BE2C (cell line): Measurements from ENCODE around the gene A3GALT2.

Source experiments
- DNase-seq: peaks from one replicate; pipeline ENCODE4 v3.0.0-alpha.2; 2020
- H3K27me3 ChIP-seq: fragments of 250-450 bp; sonication (Bioruptor Pico); 2 replicates; pipeline ENCODE4 v1.5.1; 2020; ENCODE audit warnings: mild to moderate bottlenecking
- H3K36me3 ChIP-seq: fragments of 250-450 bp; sonication (Bioruptor Pico); 2 replicates; pipeline ENCODE4 v1.5.1; 2020; ENCODE audit warnings: mild to moderate bottlenecking
- H3K4me1 ChIP-seq: fragments of 250-450 bp; sonication (Bioruptor Pico); 2 replicates; pipeline ENCODE4 v1.5.1; 2020
- H3K4me3 ChIP-seq: 2 replicates; pipeline ENCODE4 v1.5.1; 2011; ENCODE audit warnings: low read depth, low read length
- H3K9me3 ChIP-seq: fragments of 250-450 bp; sonication (Bioruptor Pico); 2 replicates; pipeline ENCODE4 v1.5.1; 2020
- CTCF ChIP-seq: IDR thresholded peaks from 2 replicates; pipeline ENCODE4 v1.5.1; 2012; ENCODE audit warnings: mild to moderate bottlenecking, low read depth, low read length

A3GALT2 gene

GRCh38 chr1:33305816-33306652 is 14.9 kb downstream of the A3GALT2 start:
- H3K36me3 ChIP-seq, result no peaks in the 10 kb centered on the region
- DNase-seq, result no peak
- no peak overlapping the region for H3K4me3 ChIP-seq
- no peak for TF ChIP-seq CTCF
- H3K9me3 ChIP-seq, result no peaks in the 10 kb centered on the region
- no peaks in the 10 kb centered on the region for H3K4me1 ChIP-seq
- H3K27me3 ChIP-seq, result no peaks in the 10 kb centered on the region

- no peaks in the 10 kb centered on the region for H3K9me3 ChIP-seq
- no peak for DNase-seq
- H3K4me1 ChIP-seq, result no peaks in the 10 kb centered on the region
- no peaks in the 10 kb centered on the region for H3K36me3 ChIP-seq
- TF ChIP-seq CTCF, result no peak
- no peak overlapping the region for H3K4me3 ChIP-seq
- H3K27me3 ChIP-seq, result no peaks in the 10 kb centered on the region
Measured at GRCh38 chr1:33305016-33305415, 15.9 kb downstream of the A3GALT2 start.

- DNase-seq, result no peak
- Histone ChIP-seq H3K4me3 (no peak overlapping the region), H3K27me3 (no peaks in the 10 kb centered on the region), H3K4me1 (no peaks in the 10 kb centered on the region), H3K9me3 (no peaks in the 10 kb centered on the region), H3K36me3 (no peaks in the 10 kb centered on the region)
- TF ChIP-seq CTCF, result no peak
Measured at GRCh38 chr1:33302325-33302724, 18.6 kb downstream of the A3GALT2 start.

- Histone ChIP-seq H3K4me3 (no peak overlapping the region), H3K4me1 (no peaks in the 10 kb centered on the region), H3K9me3 (no peaks in the 10 kb centered on the region), H3K27me3 (no peaks in the 10 kb centered on the region), H3K36me3 (no peaks in the 10 kb centered on the region)
- TF ChIP-seq CTCF, result no peak
- DNase-seq, result no peak
Measured at GRCh38 chr1:33301273-33301984, 19.5 kb downstream of the A3GALT2 start.

- TF ChIP-seq CTCF, result no peak
- Histone ChIP-seq H3K4me1 (no peaks in the 10 kb centered on the region), H3K27me3 (no peaks in the 10 kb centered on the region), H3K9me3 (no peaks in the 10 kb centered on the region), H3K4me3 (no peak overlapping the region), H3K36me3 (no peaks in the 10 kb centered on the region)
- no peak for DNase-seq
Measured at GRCh38 chr1:33300673-33301072, 20.2 kb downstream of the A3GALT2 start.

- H3K9me3 ChIP-seq, result no peaks in the 10 kb centered on the region
- no peak overlapping the region for H3K4me3 ChIP-seq
- no peak for TF ChIP-seq CTCF
- H3K36me3 ChIP-seq, result no peaks in the 10 kb centered on the region
- no peaks in the 10 kb centered on the region for H3K27me3 ChIP-seq
- no peak for DNase-seq
- no peaks in the 10 kb centered on the region for H3K4me1 ChIP-seq
Measured at GRCh38 chr1:33299461-33300155, 21.3 kb downstream of the A3GALT2 start.
